ENCODE data around the gene SPARC. TPM values are rescaled to one million over a fixed set of nuclear protein-coding genes. Genes with fewer than 3 reads are reported as not detected.

The SPARC gene
- total RNA-seq, 1 experiment from 2014 or later: 418 TPM

- TF ChIP-seq PRDM15 (CRISPR knock-in tag; IDR thresholded peaks at IDR 0.05): no peak
Measured at GRCh38 chr5:151614565-151614964, 72.2 kb downstream of the SPARC start (continued).

DNA sequence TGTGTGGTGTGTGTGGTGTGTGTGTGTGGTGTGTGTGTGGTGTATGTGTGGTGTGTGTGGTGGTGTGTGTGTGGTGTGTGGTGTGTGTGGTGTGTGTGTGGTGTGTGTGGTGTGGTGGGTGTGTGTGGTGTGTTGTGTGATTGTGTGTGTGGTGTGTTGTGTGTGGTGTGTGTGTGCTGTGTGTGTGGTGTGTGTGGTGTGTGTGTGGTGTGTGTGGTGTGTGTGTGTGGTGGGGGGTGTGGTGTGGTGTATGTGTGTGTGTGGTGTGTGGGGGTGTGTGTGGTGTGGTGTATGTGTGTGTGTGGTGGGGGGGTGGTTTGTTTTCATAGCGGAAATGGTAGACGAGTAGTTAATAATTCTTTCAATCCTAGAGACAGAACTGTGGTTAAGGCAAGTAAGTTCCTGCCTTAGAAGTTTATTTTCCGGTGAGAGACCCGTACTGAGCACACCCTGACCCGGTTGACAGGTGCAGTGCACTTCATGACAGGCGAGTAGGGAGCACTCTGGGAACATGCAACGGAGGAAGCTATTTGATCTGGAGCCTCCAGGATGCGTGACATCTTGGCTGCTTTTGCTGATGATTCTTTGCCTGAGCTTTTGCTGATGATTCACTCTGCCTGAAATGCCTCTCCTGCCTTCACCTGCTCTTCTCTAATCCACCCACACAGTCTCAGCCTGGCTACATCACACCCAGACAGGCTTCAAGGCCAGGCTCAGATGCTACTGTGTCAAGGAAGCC lies 73.9 kb downstream of the SPARC start:
- DNase-seq (ENCODE audit: low spot score): no peak
- H3K9me3 Mint-ChIP-seq: peaks cover 5% of the 10 kb centered on the region
- H3K4me3 Mint-ChIP-seq: no peak overlapping the region
- no peak for ATAC-seq
- no peaks in the 10 kb centered on the region for H3K36me3 Mint-ChIP-seq
- H3K27ac Mint-ChIP-seq: no peak overlapping the region
- peaks cover 11% of the 10 kb centered on the region for H3K4me1 Mint-ChIP-seq
- ChIA-PET POLR2A (no interaction called here), CTCF (interaction anchor here (0.7 to 1.2 kb wide), 2 partner anchors 39 to 147 kb away, joined by 4 read pairs; no protein-coding TSS in a partner anchor)
- no peaks in the 10 kb centered on the region; the same call in 1 of the 2 replicates for H3K27me3 Mint-ChIP-seq (ENCODE audit: low read depth)
- TF ChIP-seq HMGA2 (CRISPR knock-in tag; IDR thresholded peaks at IDR 0.05): no peak
- TF ChIP-seq, protein P1, sequence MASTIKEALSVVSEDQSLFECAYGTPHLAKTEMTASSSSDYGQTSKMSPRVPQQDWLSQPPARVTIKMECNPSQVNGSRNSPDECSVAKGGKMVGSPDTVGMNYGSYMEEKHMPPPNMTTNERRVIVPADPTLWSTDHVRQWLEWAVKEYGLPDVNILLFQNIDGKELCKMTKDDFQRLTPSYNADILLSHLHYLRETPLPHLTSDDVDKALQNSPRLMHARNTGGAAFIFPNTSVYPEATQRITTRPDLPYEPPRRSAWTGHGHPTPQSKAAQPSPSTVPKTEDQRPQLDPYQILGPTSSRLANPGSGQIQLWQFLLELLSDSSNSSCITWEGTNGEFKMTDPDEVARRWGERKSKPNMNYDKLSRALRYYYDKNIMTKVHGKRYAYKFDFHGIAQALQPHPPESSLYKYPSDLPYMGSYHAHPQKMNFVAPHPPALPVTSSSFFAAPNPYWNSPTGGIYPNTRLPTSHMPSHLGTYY (CRISPR knock-in tag; IDR thresholded peaks at IDR 0.05): no peak
- TF ChIP-seq SMAD4 (CRISPR knock-in tag; IDR thresholded peaks at IDR 0.05): no peak
- TF ChIP-seq, protein P2, sequence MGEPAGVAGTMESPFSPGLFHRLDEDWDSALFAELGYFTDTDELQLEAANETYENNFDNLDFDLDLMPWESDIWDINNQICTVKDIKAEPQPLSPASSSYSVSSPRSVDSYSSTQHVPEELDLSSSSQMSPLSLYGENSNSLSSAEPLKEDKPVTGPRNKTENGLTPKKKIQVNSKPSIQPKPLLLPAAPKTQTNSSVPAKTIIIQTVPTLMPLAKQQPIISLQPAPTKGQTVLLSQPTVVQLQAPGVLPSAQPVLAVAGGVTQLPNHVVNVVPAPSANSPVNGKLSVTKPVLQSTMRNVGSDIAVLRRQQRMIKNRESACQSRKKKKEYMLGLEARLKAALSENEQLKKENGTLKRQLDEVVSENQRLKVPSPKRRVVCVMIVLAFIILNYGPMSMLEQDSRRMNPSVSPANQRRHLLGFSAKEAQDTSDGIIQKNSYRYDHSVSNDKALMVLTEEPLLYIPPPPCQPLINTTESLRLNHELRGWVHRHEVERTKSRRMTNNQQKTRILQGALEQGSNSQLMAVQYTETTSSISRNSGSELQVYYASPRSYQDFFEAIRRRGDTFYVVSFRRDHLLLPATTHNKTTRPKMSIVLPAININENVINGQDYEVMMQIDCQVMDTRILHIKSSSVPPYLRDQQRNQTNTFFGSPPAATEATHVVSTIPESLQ (CRISPR knock-in tag; IDR thresholded peaks at IDR 0.05): no peak
- no peak for TF ChIP-seq MLX (CRISPR knock-in tag; IDR thresholded peaks at IDR 0.05)
- no peak for TF ChIP-seq NFE2L1 (CRISPR knock-in tag; IDR thresholded peaks at IDR 0.05)
- no peak for TF ChIP-seq ZNF121 (CRISPR knock-in tag; IDR thresholded peaks at IDR 0.05)
- no peak for TF ChIP-seq ZNF425 (CRISPR knock-in tag; conservative IDR thresholded peaks at IDR 0.05)
- no peak for TF ChIP-seq ARID4B (CRISPR knock-in tag; IDR thresholded peaks at IDR 0.05; ENCODE audit: borderline replicate concordance)
- no peak for TF ChIP-seq NFYB (CRISPR knock-in tag; conservative IDR thresholded peaks at IDR 0.05; ENCODE audit: low read depth)
- no peak for TF ChIP-seq STAT6 (CRISPR knock-in tag; conservative IDR thresholded peaks at IDR 0.05; ENCODE audit: low read depth)
- TF ChIP-seq ZNF281 (CRISPR knock-in tag; IDR thresholded peaks at IDR 0.05): no peak
